Astrocyte of the cerebellum (primary cell): ENCODE data around the gene CCDC86.
A peak's percentile ranks its signal among the peaks of the same experiment; 100 is the strongest.

Source experiments
- DNase-seq: peaks from one replicate; pipeline ENCODE4 v3.0.0-alpha.2; 2011; ENCODE audit warnings: low read depth
- H3K4me3 ChIP-seq: 2 replicates; pipeline ENCODE4 v1.5.1; 2011; ENCODE audit warnings: mild to moderate bottlenecking, low read depth, low read length, moderate library complexity
- in situ Hi-C: cut with HindIII; loops from 2 replicates; pipeline ENCODE4 v1.10.0; 2017; ENCODE audit warnings: low sequenced_read_pairs
- TF ChIP-seq, protein P1 (sequence below): IDR thresholded peaks from 2 replicates; pipeline ENCODE4 v1.5.1; 2012; ENCODE audit warnings: low read length, low read depth, moderate library complexity, mild to moderate bottlenecking; ENCODE audit errors: missing control alignments

CCDC86 gene, protein sequence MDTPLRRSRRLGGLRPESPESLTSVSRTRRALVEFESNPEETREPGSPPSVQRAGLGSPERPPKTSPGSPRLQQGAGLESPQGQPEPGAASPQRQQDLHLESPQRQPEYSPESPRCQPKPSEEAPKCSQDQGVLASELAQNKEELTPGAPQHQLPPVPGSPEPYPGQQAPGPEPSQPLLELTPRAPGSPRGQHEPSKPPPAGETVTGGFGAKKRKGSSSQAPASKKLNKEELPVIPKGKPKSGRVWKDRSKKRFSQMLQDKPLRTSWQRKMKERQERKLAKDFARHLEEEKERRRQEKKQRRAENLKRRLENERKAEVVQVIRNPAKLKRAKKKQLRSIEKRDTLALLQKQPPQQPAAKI

DNA sequence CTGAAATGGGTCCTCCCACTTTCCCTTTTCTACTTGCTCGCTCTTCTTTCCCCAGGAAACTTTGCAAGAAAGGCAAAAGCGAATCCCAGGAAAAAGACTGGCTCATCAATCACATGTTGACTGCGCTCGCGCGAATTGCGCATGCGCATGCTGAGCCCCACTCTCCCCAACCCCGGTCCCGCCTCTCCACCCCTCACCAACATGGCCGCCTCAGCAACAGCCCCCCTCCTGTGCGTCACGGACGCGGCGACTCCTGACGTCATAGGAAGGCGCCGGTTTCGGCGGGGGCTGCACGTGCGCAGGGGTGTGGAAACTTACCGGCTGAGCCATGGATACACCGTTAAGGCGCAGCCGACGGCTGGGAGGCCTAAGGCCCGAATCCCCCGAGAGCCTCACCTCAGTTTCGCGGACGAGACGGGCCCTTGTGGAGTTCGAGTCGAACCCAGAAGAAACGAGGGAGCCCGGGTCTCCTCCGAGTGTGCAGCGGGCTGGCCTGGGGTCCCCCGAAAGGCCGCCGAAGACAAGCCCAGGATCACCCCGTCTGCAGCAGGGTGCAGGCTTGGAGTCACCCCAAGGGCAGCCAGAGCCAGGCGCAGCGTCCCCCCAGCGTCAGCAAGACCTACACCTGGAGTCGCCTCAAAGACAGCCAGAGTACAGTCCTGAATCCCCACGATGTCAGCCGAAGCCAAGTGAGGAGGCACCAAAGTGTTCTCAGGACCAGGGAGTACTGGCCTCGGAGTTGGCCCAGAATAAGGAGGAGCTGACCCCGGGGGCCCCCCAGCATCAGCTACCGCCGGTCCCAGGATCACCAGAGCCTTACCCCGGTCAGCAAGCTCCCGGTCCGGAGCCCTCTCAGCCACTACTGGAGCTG is at the start of gene CCDC86:
Gene CCDC86, plus strand, starts transcription at position 317 of the 871 bp plus-strand sequence. Its CDS starts 12 bp downstream, at position 329.
- H3K4me3 ChIP-seq, result peak within 1 kb of the TSS; percentile 93
- TF ChIP-seq, protein P1, sequence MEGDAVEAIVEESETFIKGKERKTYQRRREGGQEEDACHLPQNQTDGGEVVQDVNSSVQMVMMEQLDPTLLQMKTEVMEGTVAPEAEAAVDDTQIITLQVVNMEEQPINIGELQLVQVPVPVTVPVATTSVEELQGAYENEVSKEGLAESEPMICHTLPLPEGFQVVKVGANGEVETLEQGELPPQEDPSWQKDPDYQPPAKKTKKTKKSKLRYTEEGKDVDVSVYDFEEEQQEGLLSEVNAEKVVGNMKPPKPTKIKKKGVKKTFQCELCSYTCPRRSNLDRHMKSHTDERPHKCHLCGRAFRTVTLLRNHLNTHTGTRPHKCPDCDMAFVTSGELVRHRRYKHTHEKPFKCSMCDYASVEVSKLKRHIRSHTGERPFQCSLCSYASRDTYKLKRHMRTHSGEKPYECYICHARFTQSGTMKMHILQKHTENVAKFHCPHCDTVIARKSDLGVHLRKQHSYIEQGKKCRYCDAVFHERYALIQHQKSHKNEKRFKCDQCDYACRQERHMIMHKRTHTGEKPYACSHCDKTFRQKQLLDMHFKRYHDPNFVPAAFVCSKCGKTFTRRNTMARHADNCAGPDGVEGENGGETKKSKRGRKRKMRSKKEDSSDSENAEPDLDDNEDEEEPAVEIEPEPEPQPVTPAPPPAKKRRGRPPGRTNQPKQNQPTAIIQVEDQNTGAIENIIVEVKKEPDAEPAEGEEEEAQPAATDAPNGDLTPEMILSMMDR, result no peak
- peak; percentile 86 for DNase-seq
- in situ Hi-C loops, result no loop called here

DNA sequence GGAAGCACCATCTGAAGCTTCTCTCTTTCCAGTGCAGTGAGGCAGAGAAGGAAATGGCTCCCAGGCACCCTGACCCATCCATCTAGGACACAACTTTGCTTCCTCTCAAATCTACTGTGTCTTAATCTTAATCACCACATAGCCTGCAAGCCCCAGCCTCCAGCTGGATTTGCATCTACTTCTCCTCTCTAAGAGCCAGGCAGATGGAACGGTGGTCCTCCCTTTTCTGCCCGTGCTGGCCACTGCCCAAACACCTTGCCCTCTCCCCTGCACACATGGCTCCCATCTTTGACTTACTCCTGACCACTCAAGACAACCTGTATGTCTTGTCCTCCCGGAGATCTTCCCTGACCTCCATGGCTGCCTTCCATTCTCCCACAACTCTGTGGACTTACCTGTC is 49.4 kb upstream of the CCDC86 start:
- H3K4me3 ChIP-seq, result no peak overlapping the region
- no peak for DNase-seq
- in situ Hi-C loops, result no loop called here
- TF ChIP-seq, protein P1, result no peak

DNA sequence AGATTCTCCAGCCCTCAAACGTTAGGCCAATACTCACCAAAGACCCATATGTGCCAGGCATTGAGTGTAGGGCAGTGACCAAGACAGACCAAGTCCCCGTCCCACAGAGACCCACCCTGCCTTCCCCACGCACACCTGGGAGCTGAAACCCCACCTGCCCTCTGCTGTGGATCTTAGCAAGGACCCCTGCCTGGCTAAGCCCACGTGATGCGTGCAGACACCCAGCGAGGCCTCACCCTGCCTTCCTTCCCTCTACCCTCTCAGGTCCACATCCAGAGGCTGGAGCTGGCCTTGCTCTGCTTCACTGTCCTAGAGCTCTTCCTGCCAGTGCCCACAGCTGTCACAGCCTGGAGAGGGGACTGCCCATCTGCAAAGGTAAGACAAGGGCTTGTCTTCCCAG is 46.6 kb upstream of the CCDC86 start:
- no peak overlapping the region for H3K4me3 ChIP-seq
- DNase-seq, result no peak
- in situ Hi-C loops, result no loop called here
- TF ChIP-seq, protein P1, result no peak

DNA sequence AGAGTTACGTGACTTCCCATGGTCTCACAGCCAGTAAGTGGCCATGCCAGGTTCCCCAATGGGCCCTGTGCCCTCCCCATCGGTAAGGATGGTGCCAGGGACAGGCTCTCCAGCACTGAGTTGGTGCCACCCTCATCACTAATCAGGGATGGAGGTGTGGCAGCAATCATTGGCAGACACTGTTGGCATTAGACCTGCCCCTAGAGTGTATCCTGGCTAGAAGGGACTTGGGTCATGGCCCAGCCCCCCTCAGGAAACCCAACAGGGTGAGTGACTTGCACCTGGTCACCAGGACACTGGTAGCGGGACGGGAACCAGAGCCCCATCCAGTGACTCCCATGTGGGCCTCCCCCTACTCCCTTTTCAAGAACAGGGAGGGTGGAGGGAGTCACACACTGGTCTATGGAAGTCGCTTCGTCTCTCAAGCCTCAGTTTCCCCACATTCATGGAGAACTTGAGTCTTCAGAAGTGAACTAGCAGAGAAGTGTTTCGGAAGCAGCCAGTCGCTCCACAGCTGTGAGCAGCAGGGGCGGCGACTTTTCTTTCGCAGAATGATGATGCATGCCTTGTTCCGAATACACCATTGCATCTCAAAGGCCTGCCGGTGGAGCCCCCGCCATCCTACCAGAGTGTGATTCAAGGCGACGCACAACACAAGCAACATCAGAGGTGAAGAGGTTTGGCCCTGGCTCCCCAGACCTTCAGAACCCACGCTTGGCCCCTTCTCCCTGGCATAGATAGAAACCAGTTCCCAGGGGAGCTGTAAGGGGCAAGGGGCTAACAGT is 43.9 kb upstream of the CCDC86 start:
- no peak for DNase-seq
- in situ Hi-C loops, result no loop called here
- TF ChIP-seq, protein P1, result no peak
- H3K4me3 ChIP-seq, result no peak overlapping the region

DNA sequence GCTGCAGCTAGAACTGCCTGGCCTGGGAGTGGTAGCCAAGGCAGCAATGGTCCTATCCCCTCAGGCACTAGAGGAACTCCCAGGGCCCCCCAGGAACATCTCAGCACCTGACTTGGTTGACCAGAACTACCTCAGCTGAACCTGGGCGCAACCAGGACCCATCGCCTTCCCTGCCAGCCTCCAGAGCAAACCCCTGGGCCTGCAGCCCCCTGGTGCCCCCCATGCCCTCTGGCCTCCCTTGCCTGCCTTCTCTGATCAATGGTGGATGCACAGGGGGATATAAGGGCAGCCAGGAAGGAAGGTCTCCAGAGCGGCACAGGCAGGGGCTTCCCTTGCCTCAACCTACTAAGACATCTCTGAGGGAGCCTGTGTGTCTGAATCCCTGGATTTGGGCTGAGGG is 43.3 kb upstream of the CCDC86 start:
- in situ Hi-C loops, result no loop called here
- no peak for DNase-seq
- TF ChIP-seq, protein P1, result no peak
- H3K4me3 ChIP-seq, result no peak overlapping the region

DNA sequence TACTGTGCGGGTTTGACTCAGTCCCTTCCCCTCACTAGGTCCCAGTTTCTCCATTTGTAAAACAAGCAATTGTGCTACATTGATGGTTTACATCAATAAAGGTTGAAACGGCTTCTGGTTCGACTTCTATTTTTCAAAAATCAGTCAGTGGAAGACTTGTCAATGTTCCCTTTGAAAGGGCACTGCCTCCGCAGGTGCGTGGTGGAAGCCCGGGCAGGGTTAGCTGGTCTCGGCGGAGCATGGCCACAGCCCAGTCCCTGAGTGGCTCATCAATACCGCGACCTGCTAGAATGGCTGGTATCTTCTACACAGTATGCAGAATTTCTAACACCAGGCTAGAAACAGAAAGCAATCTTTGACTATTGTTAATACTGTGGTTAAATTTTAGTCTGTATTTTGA is 40.7 kb upstream of the CCDC86 start:
- H3K4me3 ChIP-seq, result no peak overlapping the region
- in situ Hi-C loops, result no loop called here
- no peak for DNase-seq
- TF ChIP-seq, protein P1, result no peak
